PC-9 (cell line): Measurements from ENCODE around the gene SORCS2. TPM values are rescaled to one million over a fixed set of nuclear protein-coding genes. Genes with fewer than 3 reads are reported as not detected.

Source experiments
- BruUV-seq: library from RNA; stranded (reverse); fragments of 400-500 nt; replicated peaks from 2 replicates; lab custom pipeline; 2021; lab: Mats Ljungman, UMichigan
- CTCF ChIA-PET: fragments of 300-600 bp; sonication (Branson Sonifier 250); formaldehyde crosslinking; loops from one replicate; lab custom pipeline; 2022; ENCODE audit warnings: antibody characterized with exemption; lab: Charles Lee
- POLR2A ChIA-PET: fragments of 300-600 bp; sonication (Branson Sonifier 250); formaldehyde crosslinking; loops from one replicate; lab custom pipeline; 2022; ENCODE audit warnings: antibody characterized with exemption; ENCODE audit not compliant: unreplicated experiment; lab: Charles Lee
- DNase-seq, 2 experiments: peaks; one replicate each; pipeline versions ENCODE4 v3.0.0 to v3.0.0-alpha.2; 2015 to 2022; ENCODE audit warnings: mixed read lengths in 1 of 2
- H2AFZ ChIP-seq: fragments of 200-600 bp; sonication (generic); 2 replicates; pipeline ENCODE4 v1.8.1; 2017; ENCODE audit warnings: antibody characterized with exemption
- H3F3A ChIP-seq: fragments of 200-600 bp; sonication (generic); 2 replicates; pipeline ENCODE4 v1.8.1; 2017; ENCODE audit warnings: antibody characterized with exemption, mild to moderate bottlenecking, low read depth; ENCODE audit not compliant: insufficient read depth
- H3K27ac ChIP-seq: fragments of 200-600 bp; sonication (generic); 2 replicates; pipeline ENCODE4 v1.6.1; 2016; ENCODE audit warnings: mixed run types
- H3K27me3 ChIP-seq: fragments of 200-600 bp; sonication (generic); 2 replicates; pipeline ENCODE4 v1.6.1; 2016; ENCODE audit warnings: low read depth, mixed run types; ENCODE audit not compliant: insufficient read depth
- H3K36me3 ChIP-seq: fragments of 200-600 bp; sonication (generic); 2 replicates; pipeline ENCODE4 v1.6.1; 2016; ENCODE audit warnings: low read depth, mixed run types
- H3K4me1 ChIP-seq: fragments of 200-600 bp; sonication (generic); replicated peaks from 2 replicates; pipeline ENCODE4 v1.6.1; 2016; ENCODE audit warnings: mixed run types; ENCODE audit not compliant: insufficient read depth
- H3K4me2 ChIP-seq: fragments of 200-600 bp; sonication (generic); 2 replicates; pipeline ENCODE4 v1.6.1; 2017; ENCODE audit warnings: mixed run types
- H3K4me3 ChIP-seq: fragments of 200-600 bp; sonication (generic); 2 replicates; pipeline ENCODE4 v1.6.1; 2016; ENCODE audit warnings: mixed run types
- H3K79me2 ChIP-seq: fragments of 200-600 bp; sonication (generic); 2 replicates; pipeline ENCODE4 v1.6.1; 2017; ENCODE audit warnings: low read depth, mixed run types
- H3K9me2 ChIP-seq: fragments of 200-600 bp; sonication (generic); 2 replicates; pipeline ENCODE4 v1.8.1; 2017; ENCODE audit warnings: mild to moderate bottlenecking; ENCODE audit not compliant: insufficient read depth
- H3K9me3 ChIP-seq: fragments of 200-600 bp; sonication (generic); 2 replicates; pipeline ENCODE4 v1.8.1; 2016; ENCODE audit warnings: low read depth; ENCODE audit not compliant: insufficient read depth
- H4K20me1 ChIP-seq: fragments of 200-600 bp; sonication (generic); 2 replicates; pipeline ENCODE4 v1.8.1; 2017; ENCODE audit not compliant: insufficient read depth
- CTCF ChIP-seq: fragments of 200-600 bp; sonication (generic); conservative IDR thresholded peaks from 2 replicates; pipeline ENCODE4 v1.6.1; 2017; ENCODE audit warnings: mixed run types, antibody characterized with exemption, mild to moderate bottlenecking, moderate library complexity
- EZH2 ChIP-seq: fragments of 200-600 bp; sonication (generic); IDR thresholded peaks from 2 replicates; pipeline ENCODE4 v1.8.0; 2017; ENCODE audit warnings: antibody characterized with exemption, low read depth
- intact Hi-C: fragments of 100-400 bp; cut with micrococcal nuclease; formaldehyde crosslinking; loops from one replicate; pipeline ENCODE4 v1.10.0; 2022; ENCODE audit not compliant: unreplicated experiment
- total RNA-seq: library from RNA; stranded (reverse); gene quantifications from 2 replicates; pipeline ENCODE4 v1.2.3, GENCODE V29; 2021

SORCS2 gene
- total RNA-seq, 1 experiment from 2014 or later: 25.8 TPM

DNA sequence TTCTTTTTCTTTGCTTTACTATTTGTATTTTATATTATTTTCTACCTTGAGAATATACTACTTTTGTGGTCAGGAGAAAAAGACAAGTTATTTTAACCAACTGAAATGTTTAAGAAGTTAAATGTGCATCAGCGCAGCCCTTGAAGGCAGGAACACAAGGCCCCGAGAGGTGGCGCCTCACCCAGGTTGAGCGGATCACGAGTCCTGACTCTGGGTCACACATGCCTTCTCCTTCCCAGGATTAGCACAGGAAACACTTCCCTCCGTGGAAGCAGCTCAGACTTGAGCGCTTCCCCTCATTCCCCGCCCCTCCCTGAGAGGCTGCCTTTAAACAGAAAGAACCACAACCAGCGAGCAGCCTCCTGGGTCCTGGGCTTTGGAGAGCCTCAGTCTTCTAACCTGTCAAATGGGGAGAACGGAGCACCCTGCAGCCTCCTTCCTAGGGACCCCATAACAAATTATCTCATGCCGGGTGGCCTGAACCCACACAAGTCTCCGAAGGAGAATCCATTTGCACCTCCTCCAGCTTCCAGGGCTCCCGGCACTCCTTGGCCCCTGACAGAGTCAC, 529.7 kb downstream of the SORCS2 start:
- POLR2A ChIA-PET: no interaction called here
- Histone ChIP-seq H3F3A (no peaks in the 10 kb centered on the region), H3K9me3 (no peaks in the 10 kb centered on the region), H2AFZ (no peak overlapping the region), H3K27ac (no peak overlapping the region), H3K4me1 (no peaks in the 10 kb centered on the region), H3K27me3 (no peaks in the 10 kb centered on the region), H3K79me2 (no peaks in the 10 kb centered on the region), H3K9me2 (no peaks in the 10 kb centered on the region), H3K36me3 (no peaks in the 10 kb centered on the region), H4K20me1 (no peaks in the 10 kb centered on the region), H3K4me3 (no peak overlapping the region), H3K4me2 (no peak overlapping the region)
- CTCF ChIA-PET: no interaction called here
- TF ChIP-seq EZH2: no peak
- no peak for TF ChIP-seq CTCF
- DNase-seq: no peak
- intact Hi-C loops: no loop called here
- no TSS peak for BruUV-seq

DNA sequence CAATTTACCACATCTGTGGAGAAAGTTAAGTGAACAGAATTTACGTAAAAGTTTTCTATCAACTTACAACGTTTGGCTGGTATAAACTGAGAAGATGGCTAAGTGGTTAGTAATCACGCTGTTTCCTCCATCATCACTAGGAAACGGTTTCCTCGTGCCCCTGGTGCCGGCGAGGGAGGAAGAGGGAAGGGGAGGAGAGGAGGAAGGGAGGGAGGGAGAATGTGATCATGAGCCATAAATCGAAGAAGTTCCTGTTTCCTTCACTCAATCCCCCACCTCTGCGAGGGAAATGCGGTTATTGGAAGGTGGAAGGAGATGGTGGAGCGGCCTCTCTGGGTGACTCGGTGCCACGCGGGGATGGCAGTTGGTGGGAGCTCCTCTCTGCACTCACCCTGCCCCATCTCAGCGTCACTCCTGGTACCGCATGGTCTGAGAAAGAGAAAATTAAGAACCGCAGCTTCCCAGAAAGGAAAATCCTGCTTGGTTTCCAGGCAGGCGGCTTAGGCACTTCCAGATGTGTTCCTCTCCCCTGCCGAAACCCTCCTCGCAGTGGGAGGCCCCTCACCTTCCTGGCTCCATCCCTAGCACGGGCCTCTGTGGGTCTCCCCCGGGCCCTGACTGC, 530.5 kb downstream of the SORCS2 start:
- Histone ChIP-seq H2AFZ (no peak overlapping the region), H3K36me3 (no peaks in the 10 kb centered on the region), H3K79me2 (no peaks in the 10 kb centered on the region), H3K4me2 (no peak overlapping the region), H3K4me1 (no peaks in the 10 kb centered on the region), H3K27ac (no peak overlapping the region), H3K27me3 (no peaks in the 10 kb centered on the region), H3K9me2 (no peaks in the 10 kb centered on the region), H3K9me3 (no peaks in the 10 kb centered on the region), H3K4me3 (no peak overlapping the region), H3F3A (no peaks in the 10 kb centered on the region), H4K20me1 (no peaks in the 10 kb centered on the region)
- no TSS peak for BruUV-seq
- TF ChIP-seq CTCF (no peak), EZH2 (no peak)
- POLR2A ChIA-PET: no interaction called here
- DNase-seq: no peak
- CTCF ChIA-PET: no interaction called here
- intact Hi-C loops: no loop called here

GRCh38 chr4:7723625-7724024, 531.3 kb downstream of the SORCS2 start:
- Histone ChIP-seq H3K79me2 (no peaks in the 10 kb centered on the region), H3K4me2 (no peak overlapping the region), H3K4me3 (no peak overlapping the region), H3F3A (no peaks in the 10 kb centered on the region), H3K9me2 (no peaks in the 10 kb centered on the region), H3K36me3 (no peaks in the 10 kb centered on the region), H3K27ac (no peak overlapping the region), H3K9me3 (no peaks in the 10 kb centered on the region), H4K20me1 (no peaks in the 10 kb centered on the region), H3K27me3 (no peaks in the 10 kb centered on the region), H3K4me1 (no peaks in the 10 kb centered on the region), H2AFZ (no peak overlapping the region)
- CTCF ChIA-PET: no interaction called here
- POLR2A ChIA-PET: interaction anchor here (0.5 kb wide), 1 partner anchor 1464 kb away, joined by 11 read pairs; no protein-coding TSS in a partner anchor
- TF ChIP-seq EZH2 (no peak), CTCF (no peak)
- BruUV-seq: no TSS peak
- DNase-seq: no peak
- intact Hi-C loops: no loop called here
